K562 (cell line): ENCODE measurements around the gene NUB1. TPM values are rescaled to one million over a fixed set of nuclear protein-coding genes. Genes with fewer than 3 reads are reported as not detected.

Experiments used
- GMEB1 ChIP-seq: fragments of 250-450 bp; sonication (Bioruptor Pico); IDR thresholded peaks from 2 replicates; pipeline ENCODE4 v1.4.0; 2020; ENCODE audit warnings: mild to moderate bottlenecking
- IRF9 ChIP-seq: fragments of 450-650 bp; IDR thresholded peaks from 2 replicates; pipeline ENCODE4 v1.6.1; 2016; ENCODE audit warnings: missing biosample characterization, missing genetic modification characterization
- KLF13 ChIP-seq: fragments of 450-650 bp; IDR thresholded peaks from 2 replicates; pipeline ENCODE4 v1.6.1; 2016; ENCODE audit warnings: missing genetic modification characterization, low read depth, mild to moderate bottlenecking, missing compliant biosample characterization, moderate library complexity, borderline replicate concordance
- LARP7 ChIP-seq: fragments of 450-650 bp; IDR thresholded peaks from 2 replicates; pipeline ENCODE4 v1.6.1; 2016
- MYBL2 ChIP-seq, 2 experiments: fragments of 450-650 bp in 1 of 2; sonication (generic) in 1 of 2; formaldehyde crosslinking in 1 of 2; IDR thresholded peaks; 2 replicates each; pipeline versions ENCODE4 v1.6.1 to v1.8.1; 2017 to 2022; ENCODE audit warnings: borderline replicate concordance in 1 of 2, inconsistent platforms in 1 of 2, low read depth in 1 of 2, mild to moderate bottlenecking in 1 of 2, missing genetic modification reagents in 1 of 2, moderate library complexity in 1 of 2
- NCOA2 ChIP-seq, 2 experiments: fragments of 450-650 bp; IDR thresholded peaks; 2 replicates each; pipeline ENCODE4 v1.6.1; 2018; ENCODE audit warnings: mild to moderate bottlenecking in 2 of 2, moderate library complexity in 1 of 2; ENCODE audit not compliant: partially characterized antibody in 2 of 2
- NONO ChIP-seq, 2 experiments: fragments of 200-400 bp in 1 of 2; fragments of 450-650 bp in 1 of 2; formaldehyde crosslinking in 1 of 2; IDR thresholded peaks; 2 replicates each; pipeline ENCODE4 v1.6.1; 2017; ENCODE audit warnings: low read depth in 2 of 2, mild to moderate bottlenecking in 2 of 2, moderate library complexity in 2 of 2, low read length in 1 of 2
- PBX2 ChIP-seq, 2 experiments: IDR thresholded peaks in 1 of 2; conservative IDR thresholded peaks in 1 of 2; 2 replicates each; pipeline ENCODE4 v1.6.1; 2016; ENCODE audit warnings: low read depth in 2 of 2, mild to moderate bottlenecking in 1 of 2, missing compliant biosample characterization in 1 of 2, missing genetic modification characterization in 1 of 2, moderate library complexity in 1 of 2
- SMAD1 ChIP-seq: fragments of 150-350 bp; IDR thresholded peaks from 2 replicates; pipeline ENCODE4 v1.6.1; 2014; ENCODE audit warnings: low read length, low read depth; ENCODE audit not compliant: partially characterized antibody
- SNAPC5 ChIP-seq: fragments of 250-450 bp; sonication (Bioruptor Pico); IDR thresholded peaks from 2 replicates; pipeline ENCODE4 v1.8.0; 2021; ENCODE audit warnings: moderate library complexity, mild to moderate bottlenecking, inconsistent platforms
- SPI1 ChIP-seq: IDR thresholded peaks from 2 replicates; pipeline ENCODE4 v1.6.1; 2011; ENCODE audit warnings: low read depth, low read length, control low read depth, borderline replicate concordance
- STAT6 ChIP-seq: sonication (generic); formaldehyde crosslinking; IDR thresholded peaks from 2 replicates; pipeline ENCODE4 v1.8.1; 2023; ENCODE audit warnings: mild to moderate bottlenecking, missing genetic modification reagents
- U2AF2 ChIP-seq: fragments of 200-400 bp; formaldehyde crosslinking; optimal IDR thresholded peaks from 2 replicates; pipeline ENCODE3; 2017; ENCODE audit warnings: low read depth, mild to moderate bottlenecking, low read length
- ZNF639 ChIP-seq, 2 experiments: fragments of 200-800 bp in 1 of 2; sonication (Bioruptor generic) in 1 of 2; sonication (generic) in 1 of 2; formaldehyde crosslinking in 1 of 2; IDR thresholded peaks in 1 of 2; conservative IDR thresholded peaks in 1 of 2; 2 replicates each; pipeline versions ENCODE4 v1.5.0 to v1.6.1; 2016 to 2020; ENCODE audit warnings: missing compliant biosample characterization in 1 of 2, missing genetic modification characterization in 1 of 2, missing genetic modification reagents in 1 of 2
- polyA plus RNA-seq, 8 experiments: library from polyadenylated mRNA; depleted of rRNA in 4 of 8; stranded (reverse) in 5 of 8; unstranded in 3 of 8; fragments of >200 nt; fragmentation: Nextera tagmentation in 2 of 8; fragmentation: Illumina TruSeq in 1 of 8; extraction: Ambion mirVana in 2 of 8; extraction: Trizol in 1 of 8; gene quantifications; 2 replicates each; pipeline versions ENCODE4 v1.2.1 to v1.2.3, GENCODE V29; 2011 to 2014; ENCODE audit warnings: inconsistent platforms in 1 of 8, missing spikeins in 1 of 8
- total RNA-seq, 7 experiments: library from RNA; depleted of rRNA in 6 of 7; stranded (reverse); fragments of >200 nt in 6 of 7; fragmentation: Illumina TruSeq in 2 of 7; extraction: Trizol in 2 of 7; gene quantifications; 2 replicates each; pipeline versions ENCODE4 v1.2.1 to v1.2.3, GENCODE V29; 2011 to 2021; ENCODE audit warnings: low replicate concordance in 1 of 7

Gene NUB1
- total and polyA plus RNA-seq, 9 of the 15 experiments (the other 6 are each of a cell fraction or from before 2014, with no cell fraction given) = 43.2 to 159 (median 85.2) TPM

GRCh38 chr7:151368136-151368571 is 26.5 kb downstream of the NUB1 start (continued):
- TF ChIP-seq STAT6 = no peak
- no peak for TF ChIP-seq SMAD1
- TF ChIP-seq GMEB1 (CRISPR knock-in tag) = no peak
- TF ChIP-seq NCOA2 (IDR thresholded peaks at IDR 0.05; ENCODE audit: partially characterized antibody in 2 of 2) = no peak
- no peak for TF ChIP-seq MYBL2 (IDR thresholded peaks at IDR 0.05; ENCODE audit: low read depth)
- TF ChIP-seq MYBL2 (CRISPR knock-in tag; IDR thresholded peaks at IDR 0.05; ENCODE audit: borderline replicate concordance) = no peak
- TF ChIP-seq IRF9 = no peak
- no peak for TF ChIP-seq PBX2 (CRISPR knock-in tag; IDR thresholded peaks at IDR 0.05; ENCODE audit: low read depth)
- no peak for TF ChIP-seq PBX2 (tag; conservative IDR thresholded peaks at IDR 0.05; ENCODE audit: low read depth)
- TF ChIP-seq ZNF639 (CRISPR knock-in tag; conservative IDR thresholded peaks at IDR 0.05 in 1 of 2, IDR thresholded peaks at IDR 0.05 in 1 of 2) = no peak
- TF ChIP-seq KLF13 (tag) = no peak
- no peak for TF ChIP-seq U2AF2
- no peak for TF ChIP-seq SPI1
- TF ChIP-seq SNAPC5 (CRISPR knock-in tag) = no peak
- TF ChIP-seq NONO (IDR thresholded peaks at IDR 0.05; ENCODE audit: low read depth in 2 of 2, low read length in 1 of 2) = no peak
- TF ChIP-seq LARP7 = no peak
